H9 (cell line): ENCODE results near the gene TNFAIP8L1. TPM values are rescaled to one million over a fixed set of nuclear protein-coding genes. Genes with fewer than 3 reads are reported as not detected.

Experiments used
- DNase-seq: peaks from one replicate; pipeline ENCODE4 v3.0.0-alpha.2; 2017
- H2AFZ ChIP-seq: one replicate; pipeline ENCODE4 v1.6.1; 2013; ENCODE audit warnings: mild to moderate bottlenecking, low read length, control low read depth, moderate library complexity
- H2AK5ac ChIP-seq: 2 replicates; pipeline ENCODE4 v1.6.1; 2013; ENCODE audit warnings: low read length, control low read depth, mixed read lengths; ENCODE audit not compliant: insufficient read length
- H2BK120ac ChIP-seq: one replicate; pipeline ENCODE4 v1.6.1; 2013; ENCODE audit warnings: low read depth, mild to moderate bottlenecking, low read length, control low read depth, inconsistent platforms; ENCODE audit not compliant: poor library complexity, severe bottlenecking
- H2BK12ac ChIP-seq: 2 replicates; pipeline ENCODE4 v1.6.1; 2013; ENCODE audit warnings: low read length, control low read depth, mixed read lengths, low read depth; ENCODE audit not compliant: insufficient read length
- H2BK15ac ChIP-seq: 2 replicates; pipeline ENCODE4 v1.6.1; 2013; ENCODE audit warnings: low read depth, low read length, control low read depth
- H2BK20ac ChIP-seq: one replicate; pipeline ENCODE4 v1.6.1; 2013; ENCODE audit warnings: low read depth, mild to moderate bottlenecking, low read length, control low read depth, inconsistent platforms; ENCODE audit not compliant: poor library complexity, severe bottlenecking
- H2BK5ac ChIP-seq: 2 replicates; pipeline ENCODE4 v1.6.1; 2013; ENCODE audit warnings: low read length, control low read depth, mixed read lengths; ENCODE audit not compliant: insufficient read length
- H3K14ac ChIP-seq: 2 replicates; pipeline ENCODE4 v1.6.1; 2013; ENCODE audit warnings: low read length, control low read depth; ENCODE audit not compliant: insufficient read depth
- H3K18ac ChIP-seq: 2 replicates; pipeline ENCODE4 v1.6.1; 2013; ENCODE audit warnings: low read depth, mild to moderate bottlenecking, mixed read lengths, low read length, control low read depth; ENCODE audit not compliant: insufficient read length
- H3K23ac ChIP-seq: 2 replicates; pipeline ENCODE4 v1.6.1; 2013; ENCODE audit warnings: low read length, control low read depth, mixed read lengths, low read depth; ENCODE audit not compliant: insufficient read length
- H3K23me2 ChIP-seq: 2 replicates; pipeline ENCODE4 v1.6.1; 2013; ENCODE audit warnings: low read depth, mild to moderate bottlenecking, mixed read lengths, low read length, control low read depth; ENCODE audit not compliant: insufficient read length, poor library complexity, severe bottlenecking
- H3K27ac ChIP-seq: 2 replicates; pipeline ENCODE4 v1.5.1; 2013; ENCODE audit warnings: low read length, control low read depth, mixed read lengths, low read depth; ENCODE audit not compliant: insufficient read length
- H3K27me3 ChIP-seq: 2 replicates; pipeline ENCODE4 v1.6.1; 2013; ENCODE audit warnings: low read length, control low read depth, inconsistent platforms; ENCODE audit not compliant: insufficient read depth
- H3K4ac ChIP-seq: 2 replicates; pipeline ENCODE4 v1.6.1; 2013; ENCODE audit warnings: low read depth, mild to moderate bottlenecking, control low read depth, inconsistent platforms, low read length, moderate library complexity
- H3K4me1 ChIP-seq: 2 replicates; pipeline ENCODE4 v1.6.1; 2013; ENCODE audit warnings: low read length, control low read depth, inconsistent platforms; ENCODE audit not compliant: insufficient read depth
- H3K4me2 ChIP-seq: 2 replicates; pipeline ENCODE4 v1.6.1; 2013; ENCODE audit warnings: low read length, control low read depth, mixed read lengths; ENCODE audit not compliant: insufficient read length, insufficient read depth
- H3K56ac ChIP-seq: 2 replicates; pipeline ENCODE4 v1.6.1; 2013; ENCODE audit warnings: low read depth, mild to moderate bottlenecking, mixed read lengths, low read length, control low read depth; ENCODE audit not compliant: insufficient read length
- H3K79me1 ChIP-seq: 2 replicates; pipeline ENCODE4 v1.6.1; 2013; ENCODE audit warnings: low read depth, mild to moderate bottlenecking, moderate library complexity, low read length, control low read depth, inconsistent platforms; ENCODE audit not compliant: insufficient read depth, poor library complexity, severe bottlenecking
- H3K79me2 ChIP-seq: 2 replicates; pipeline ENCODE4 v1.6.1; 2013; ENCODE audit warnings: low read length, control low read depth, inconsistent platforms; ENCODE audit not compliant: insufficient read depth
- H3K9ac ChIP-seq: 2 replicates; pipeline ENCODE4 v1.6.1; 2013; ENCODE audit warnings: low read length, control low read depth, mixed read lengths; ENCODE audit not compliant: insufficient read length; ENCODE audit errors: extremely low read depth
- H3K9me3 ChIP-seq: one replicate; pipeline ENCODE4 v1.6.1; 2013; ENCODE audit warnings: low read depth, low read length, inconsistent platforms; ENCODE audit not compliant: control insufficient read depth
- H3T11ph ChIP-seq: one replicate; pipeline ENCODE4 v1.6.1; 2013; ENCODE audit warnings: mild to moderate bottlenecking, low read length, control low read depth, inconsistent platforms
- H4K20me1 ChIP-seq: one replicate; pipeline ENCODE4 v1.6.1; 2013; ENCODE audit not compliant: control insufficient read depth, insufficient read length, insufficient read depth
- H4K5ac ChIP-seq: 2 replicates; pipeline ENCODE4 v1.6.1; 2013; ENCODE audit warnings: low read depth, mild to moderate bottlenecking, mixed read lengths, low read length, control low read depth; ENCODE audit not compliant: insufficient read length
- H4K8ac ChIP-seq: replicated peaks from 2 replicates; pipeline ENCODE4 v1.6.1; 2013; ENCODE audit warnings: low read length, control low read depth, mixed read lengths, low read depth; ENCODE audit not compliant: insufficient read length
- H4K91ac ChIP-seq: 2 replicates; pipeline ENCODE4 v1.6.1; 2013; ENCODE audit warnings: low read depth, mild to moderate bottlenecking, moderate library complexity, mixed read lengths, low read length, control low read depth; ENCODE audit not compliant: insufficient read length
- H3K27ac Mint-ChIP-seq, 3 experiments: 2 replicates in 2 of 3; 3 replicates in 1 of 3; pipeline ENCODE4 v1.8.0; 2020 to 2021; ENCODE audit warnings: mixed read lengths in 3 of 3, mild to moderate bottlenecking in 1 of 3, moderate library complexity in 1 of 3
- H3K27me3 Mint-ChIP-seq: 2 replicates; pipeline ENCODE4 v1.8.0; 2021; ENCODE audit warnings: low read depth, mild to moderate bottlenecking, moderate library complexity, mixed read lengths
- H3K36me3 Mint-ChIP-seq, 3 experiments: 2 replicates in 2 of 3; 3 replicates in 1 of 3; pipeline ENCODE4 v1.8.0; 2020 to 2021; ENCODE audit warnings: low read depth in 3 of 3, mixed read lengths in 3 of 3; ENCODE audit not compliant: insufficient read depth in 1 of 3
- H3K4me1 Mint-ChIP-seq, 2 experiments: 2 replicates each; pipeline ENCODE4 v1.8.0; 2020; ENCODE audit warnings: mixed read lengths in 2 of 2
- H3K4me3 Mint-ChIP-seq, 2 experiments: 2 replicates in 1 of 2; 3 replicates in 1 of 2; pipeline ENCODE4 v1.8.0; 2020 to 2021; ENCODE audit warnings: mild to moderate bottlenecking in 2 of 2, mixed read lengths in 2 of 2, moderate library complexity in 1 of 2
- H3K9me3 Mint-ChIP-seq, 2 experiments: 2 replicates in 1 of 2; 3 replicates in 1 of 2; pipeline ENCODE4 v1.8.0; 2020; ENCODE audit warnings: mild to moderate bottlenecking in 2 of 2, mixed read lengths in 2 of 2, moderate library complexity in 1 of 2
- WGBS: extraction: QIAGEN DNeasy Blood & Tissue Kit; methylation state at CpG from one replicate; pipeline ENCODE4 v1.1.7; 2013; ENCODE audit warnings: missing lambda C conversion rate, low lambda C conversion rate, mixed read lengths; ENCODE audit not compliant: insufficient read length; ENCODE audit errors: extremely low coverage; 5-methylcytosine and 5-hydroxymethylcytosine counted together
- total RNA-seq: library from RNA; stranded (reverse); gene quantifications from 2 replicates; pipeline ENCODE4 v1.2.1, GENCODE V29; 2021
- TF ChIP-seq, protein P1 (sequence below): fragments of 200-600 bp; sonication (generic); conservative IDR thresholded peaks from 3 replicates; pipeline ENCODE4 v1.8.0; 2021; ENCODE audit warnings: antibody characterized with exemption, mild to moderate bottlenecking

The TNFAIP8L1 gene
- total RNA-seq, 1 experiment from 2014 or later = 4.2 TPM

DNA sequence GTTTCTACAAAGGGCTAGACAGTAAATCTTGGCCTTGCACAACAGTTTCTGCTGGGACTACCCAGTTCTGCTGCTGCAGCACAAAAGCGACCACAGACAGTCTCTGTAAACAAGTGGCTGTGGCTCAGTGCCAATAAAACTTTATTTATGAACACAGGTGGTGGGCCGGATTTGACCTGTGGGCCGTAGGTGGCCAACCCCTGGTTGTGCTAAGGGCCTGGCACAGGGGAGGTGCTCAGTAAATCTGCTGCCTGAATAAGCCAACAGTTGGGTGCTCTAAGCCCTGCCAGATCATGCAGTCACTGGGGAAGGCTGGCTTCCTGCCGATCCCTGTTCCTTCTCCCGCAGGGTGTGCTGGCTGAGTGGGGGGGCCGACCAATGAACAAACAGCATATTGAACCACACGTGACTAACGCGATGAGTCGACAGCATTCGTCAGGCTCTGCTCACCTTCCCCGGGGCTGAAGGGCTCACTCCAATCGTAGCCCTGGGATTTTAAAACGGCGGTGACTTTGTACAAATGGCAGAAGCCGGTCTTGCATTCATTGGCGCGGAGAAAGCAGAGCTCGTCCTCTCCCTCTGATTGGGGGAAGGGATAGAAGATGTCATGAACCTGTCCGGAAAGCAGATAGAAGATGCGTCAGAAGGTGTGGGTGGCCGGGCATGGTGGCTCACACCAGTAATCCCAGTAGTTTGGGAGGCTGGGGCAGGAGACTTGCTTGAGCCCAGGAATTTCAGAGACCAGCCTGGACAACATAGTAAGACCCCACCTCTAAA, 55.1 kb downstream of the TNFAIP8L1 start:
- H2BK12ac ChIP-seq = no peak overlapping the region
- H3K4me2 ChIP-seq = no peak overlapping the region
- H3K18ac ChIP-seq = no peak overlapping the region
- H3K14ac ChIP-seq = no peak overlapping the region
- DNase-seq = no peak
- no peak overlapping the region for H2BK120ac ChIP-seq
- peak overlapping the region in 2 of 3 experiments; percentile 31 to 67; a peak in 3 of 7 replicates for H3K27ac Mint-ChIP-seq
- H3K23me2 ChIP-seq = no peaks in the 10 kb centered on the region
- no peaks in the 10 kb centered on the region for H3K79me1 ChIP-seq
- no peak overlapping the region for H4K5ac ChIP-seq
- no peak overlapping the region for H3T11ph ChIP-seq
- H2AFZ ChIP-seq = no peak overlapping the region
- no peak overlapping the region for H3K23ac ChIP-seq
- no peaks in the 10 kb centered on the region for H3K79me2 ChIP-seq
- no peaks in the 10 kb centered on the region for H3K27me3 Mint-ChIP-seq
- no peak overlapping the region for H4K91ac ChIP-seq
- H3K4me1 Mint-ChIP-seq = no peaks in the 10 kb centered on the region
- peaks cover 25 to 76% (median 60%) of the 10 kb centered on the region in 3 experiments for H3K36me3 Mint-ChIP-seq
- TF ChIP-seq, protein P1, sequence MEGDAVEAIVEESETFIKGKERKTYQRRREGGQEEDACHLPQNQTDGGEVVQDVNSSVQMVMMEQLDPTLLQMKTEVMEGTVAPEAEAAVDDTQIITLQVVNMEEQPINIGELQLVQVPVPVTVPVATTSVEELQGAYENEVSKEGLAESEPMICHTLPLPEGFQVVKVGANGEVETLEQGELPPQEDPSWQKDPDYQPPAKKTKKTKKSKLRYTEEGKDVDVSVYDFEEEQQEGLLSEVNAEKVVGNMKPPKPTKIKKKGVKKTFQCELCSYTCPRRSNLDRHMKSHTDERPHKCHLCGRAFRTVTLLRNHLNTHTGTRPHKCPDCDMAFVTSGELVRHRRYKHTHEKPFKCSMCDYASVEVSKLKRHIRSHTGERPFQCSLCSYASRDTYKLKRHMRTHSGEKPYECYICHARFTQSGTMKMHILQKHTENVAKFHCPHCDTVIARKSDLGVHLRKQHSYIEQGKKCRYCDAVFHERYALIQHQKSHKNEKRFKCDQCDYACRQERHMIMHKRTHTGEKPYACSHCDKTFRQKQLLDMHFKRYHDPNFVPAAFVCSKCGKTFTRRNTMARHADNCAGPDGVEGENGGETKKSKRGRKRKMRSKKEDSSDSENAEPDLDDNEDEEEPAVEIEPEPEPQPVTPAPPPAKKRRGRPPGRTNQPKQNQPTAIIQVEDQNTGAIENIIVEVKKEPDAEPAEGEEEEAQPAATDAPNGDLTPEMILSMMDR = no peak
- no peak overlapping the region for H2BK5ac ChIP-seq
- WGBS = no CpG with 5 or more reads among the region's 22 CpGs
- no peak overlapping the region for H3K9ac ChIP-seq
- H3K27me3 ChIP-seq = no peaks in the 10 kb centered on the region
- no peak overlapping the region for H3K4me3 Mint-ChIP-seq
- H3K9me3 Mint-ChIP-seq = no peaks in the 10 kb centered on the region
- no peaks in the 10 kb centered on the region for H3K9me3 ChIP-seq
- H4K20me1 ChIP-seq = no peaks in the 10 kb centered on the region
- no peak overlapping the region for H3K4ac ChIP-seq
- H3K56ac ChIP-seq = no peak overlapping the region
- H3K4me1 ChIP-seq = no peaks in the 10 kb centered on the region
- no peak overlapping the region for H2AK5ac ChIP-seq
- H2BK15ac ChIP-seq = no peak overlapping the region
- H4K8ac ChIP-seq = no peak overlapping the region
- H3K27ac ChIP-seq = no peak overlapping the region
- H2BK20ac ChIP-seq = no peak overlapping the region
